HG03571 (cell line): ENCODE data around the gene UBE2V1.

Source experiments
- ATAC-seq: cut with Tn5 transposase; IDR thresholded peaks from one replicate; pipeline ENCODE4 v1.9.1; 2021; ENCODE audit not compliant: unreplicated experiment

UBE2V1 gene

GRCh38 chr20:50049442-50050026 is 63.4 kb downstream of the UBE2V1 start:
- ATAC-seq = no peak

GRCh38 chr20:50048420-50049166 is 64.4 kb downstream of the UBE2V1 start:
- no peak for ATAC-seq

- ATAC-seq = no peak
Measured at GRCh38 chr20:50044353-50044960, 68.5 kb downstream of the UBE2V1 start.

- no peak for ATAC-seq
Measured at GRCh38 chr20:50043573-50044352, 69.2 kb downstream of the UBE2V1 start.

GRCh38 chr20:50042370-50043313 is 70.3 kb downstream of the UBE2V1 start:
- no peak for ATAC-seq

GRCh38 chr20:50041246-50041873 is 71.6 kb downstream of the UBE2V1 start:
- no peak for ATAC-seq

GRCh38 chr20:50040432-50041245 is 72.3 kb downstream of the UBE2V1 start:
- ATAC-seq = no peak

- no peak for ATAC-seq
Measured at GRCh38 chr20:50039706-50040431, 73.1 kb downstream of the UBE2V1 start.

GRCh38 chr20:50038574-50038991 is 74.4 kb downstream of the UBE2V1 start:
- ATAC-seq = no peak

- no peak for ATAC-seq
Measured at GRCh38 chr20:50038169-50038568, 74.8 kb downstream of the UBE2V1 start.

GRCh38 chr20:50037575-50037974 is 75.4 kb downstream of the UBE2V1 start:
- ATAC-seq = no peak

GRCh38 chr20:50037123-50037522 is 75.8 kb downstream of the UBE2V1 start:
- ATAC-seq = no peak

GRCh38 chr20:50036703-50037102 is 76.2 kb downstream of the UBE2V1 start:
- ATAC-seq = no peak

GRCh38 chr20:50034567-50035180 is 78.3 kb downstream of the UBE2V1 start:
- no peak for ATAC-seq

- no peak for ATAC-seq
Measured at GRCh38 chr20:50032955-50033666, 79.8 kb downstream of the UBE2V1 start.
